Measurements from ENCODE around the gene HIGD2A. TPM values are rescaled to one million over a fixed set of nuclear protein-coding genes. Genes with fewer than 3 reads are reported as not detected.

The HIGD2A gene
- total RNA-seq, 1 experiment from 2014 or later = 98.2 TPM

GRCh38 chr5:176388444-176389134 is at the start of gene HIGD2A, which contains the start of gene NOP16 (continued):
- peak; percentile 14; the same call in 1 of the 2 replicates for TF ChIP-seq TEAD1 (CRISPR knock-in tag; IDR thresholded peaks at IDR 0.05)
- no peak for TF ChIP-seq ZNF138 (CRISPR knock-in tag; conservative IDR thresholded peaks at IDR 0.05)
- 0 out of 2 replicates have a peak, but pooled peaks have one; percentile 0 for TF ChIP-seq CBFB (CRISPR knock-in tag; IDR thresholded peaks at IDR 0.05; ENCODE audit: low read depth)
- peak; percentile 63; the same call in 1 of the 2 replicates for TF ChIP-seq NFE2L1 (CRISPR knock-in tag; IDR thresholded peaks at IDR 0.05)
- TF ChIP-seq ZNF396 (CRISPR knock-in tag; IDR thresholded peaks at IDR 0.05; ENCODE audit: borderline replicate concordance) = no peak
- no peak for TF ChIP-seq ZNF512 (CRISPR knock-in tag; IDR thresholded peaks at IDR 0.05; ENCODE audit: borderline replicate concordance)
- TF ChIP-seq E2F5 (CRISPR knock-in tag; IDR thresholded peaks at IDR 0.05) = no peak
- TF ChIP-seq GABPB1 (CRISPR knock-in tag; IDR thresholded peaks at IDR 0.05) = peak; percentile 74
- no peak for TF ChIP-seq GRHL2 (CRISPR knock-in tag; IDR thresholded peaks at IDR 0.05; ENCODE audit: insufficient replicate concordance, severe bottlenecking)
- no peak for TF ChIP-seq MLX (CRISPR knock-in tag; IDR thresholded peaks at IDR 0.05)
- TF ChIP-seq EMX1 (CRISPR knock-in tag; IDR thresholded peaks at IDR 0.05) = 0 out of 2 replicates have a peak, but pooled peaks have one; percentile 19
- TF ChIP-seq ZMAT4 (CRISPR knock-in tag; IDR thresholded peaks at IDR 0.05) = no peak
- no peak for TF ChIP-seq ZNF281 (CRISPR knock-in tag; IDR thresholded peaks at IDR 0.05)
- TF ChIP-seq E2F1 (CRISPR knock-in tag; IDR thresholded peaks at IDR 0.05) = no peak
- no peak for TF ChIP-seq AFF4 (CRISPR knock-in tag; IDR thresholded peaks at IDR 0.05; ENCODE audit: borderline replicate concordance)
- TF ChIP-seq RORB (CRISPR knock-in tag; IDR thresholded peaks at IDR 0.05) = no peak
- TF ChIP-seq ELF4 (CRISPR knock-in tag; IDR thresholded peaks at IDR 0.05; ENCODE audit: low read depth) = no peak
- no peak for TF ChIP-seq PRDM15 (CRISPR knock-in tag; IDR thresholded peaks at IDR 0.05)
- 0 out of 2 replicates have a peak, but pooled peaks have one; percentile 66 for TF ChIP-seq RELA (CRISPR knock-in tag; IDR thresholded peaks at IDR 0.05; ENCODE audit: borderline replicate concordance)
- no peak for TF ChIP-seq GTF2I (CRISPR knock-in tag; conservative IDR thresholded peaks at IDR 0.05)
- peak; percentile 72 for TF ChIP-seq ZBTB43 (CRISPR knock-in tag; IDR thresholded peaks at IDR 0.05)

Data from WTC11 (cell line).